ENCODE data around the gene ORAI2.
"Not testable (repeated sequence)": the region's sequence is repeated elsewhere in the genome, so short reads cannot be mapped to it uniquely, and the experiment has no call there.

The ORAI2 gene

GRCh38 chr7:102469972-102470825 lies 36.8 kb downstream of the ORAI2 start:
- no peak for DNase-seq (ENCODE audit: low spot score)

GRCh38 chr7:102471791-102472125 lies 38.4 kb downstream of the ORAI2 start:
- no peak for DNase-seq (ENCODE audit: low spot score)

GRCh38 chr7:102472126-102473041 lies 39.0 kb downstream of the ORAI2 start:
- no peak for DNase-seq (ENCODE audit: low spot score)

GRCh38 chr7:102473271-102473991 lies 40.1 kb downstream of the ORAI2 start:
- DNase-seq (ENCODE audit: low spot score): no peak

- DNase-seq (ENCODE audit: low spot score): not testable (repeated sequence)
These were observed 40.7 kb downstream of the ORAI2 start for GRCh38 chr7:102474116-102474515.

GRCh38 chr7:102474736-102475435 lies 41.5 kb downstream of the ORAI2 start:
- not testable (repeated sequence) for DNase-seq (ENCODE audit: low spot score)

GRCh38 chr7:102478314-102479208 lies 45.2 kb downstream of the ORAI2 start, which contains the start of gene POLR2J:
Gene POLR2J, minus strand, starts transcription at chr7:102478922. Its CDS starts 62 bp downstream, at chr7:102478860.
- DNase-seq (ENCODE audit: low spot score): peak; percentile 83

GRCh38 chr7:102479209-102479584 lies 45.8 kb downstream of the ORAI2 start:
- not testable (repeated sequence) for DNase-seq (ENCODE audit: low spot score)

- not testable (repeated sequence) for DNase-seq (ENCODE audit: low spot score)
These were observed 46.7 kb downstream of the ORAI2 start for GRCh38 chr7:102479982-102480637.

- DNase-seq (ENCODE audit: low spot score): not testable (repeated sequence)
These were observed 48.6 kb downstream of the ORAI2 start for GRCh38 chr7:102481962-102482361.

GRCh38 chr7:102484317-102484716 lies 50.9 kb downstream of the ORAI2 start:
- DNase-seq (ENCODE audit: low spot score): not testable (repeated sequence)

- not testable (repeated sequence) for DNase-seq (ENCODE audit: low spot score)
These were observed 57.2 kb downstream of the ORAI2 start for GRCh38 chr7:102490529-102491075.

- DNase-seq (ENCODE audit: low spot score): not testable (repeated sequence)
These were observed 60.0 kb downstream of the ORAI2 start for GRCh38 chr7:102493220-102493935.

GRCh38 chr7:102494026-102494425 lies 60.7 kb downstream of the ORAI2 start:
- DNase-seq (ENCODE audit: low spot score): not testable (repeated sequence)

GRCh38 chr7:102494473-102495149 lies 61.2 kb downstream of the ORAI2 start:
- not testable (repeated sequence) for DNase-seq (ENCODE audit: low spot score)

- DNase-seq (ENCODE audit: low spot score): peak; percentile 0
These were observed 63.5 kb downstream of the ORAI2 start for GRCh38 chr7:102496861-102497260.

- not testable (repeated sequence) for DNase-seq (ENCODE audit: low spot score)
These were observed 63.9 kb downstream of the ORAI2 start for GRCh38 chr7:102497308-102497707.

- not testable (repeated sequence) for DNase-seq (ENCODE audit: low spot score)
These were observed 64.9 kb downstream of the ORAI2 start for GRCh38 chr7:102498321-102498720.
